OCI-LY7 (cell line): ENCODE data around the gene FLVCR2.

Experiments
- CTCF ChIP-seq: fragments of 200-600 bp; sonication (generic); conservative IDR thresholded peaks from 2 replicates; pipeline ENCODE4 v1.5.1; 2014; ENCODE audit warnings: mild to moderate bottlenecking, antibody characterized with exemption, low read length, moderate library complexity, mixed read lengths
- EZH2phosphoT487 ChIP-seq: fragments of 200-600 bp; sonication (generic); IDR thresholded peaks from 2 replicates; pipeline ENCODE4 v1.6.1; 2018; ENCODE audit warnings: low read depth, borderline replicate concordance, mild to moderate bottlenecking, mixed run types, antibody characterized with exemption, low read length, moderate library complexity, mixed read lengths

- TF ChIP-seq CTCF (no peak), EZH2phosphoT487 (no peak)
Measured at GRCh38 chr14:75568140-75568539, 10.3 kb upstream of the FLVCR2 start.
